HT1080 (cell line): ENCODE data around the gene CDK11B. TPM values are rescaled to one million over a fixed set of nuclear protein-coding genes. Genes with fewer than 3 reads are reported as not detected.

ENCODE experiments used
- DNase-seq: peaks from one replicate; pipeline ENCODE4 v3.0.0-alpha.2; 2015; ENCODE audit warnings: low read depth
- total RNA-seq: library from RNA; depleted of rRNA; stranded (reverse); fragments of >200 nt; shearing (Covaris generic); gene quantifications from 2 replicates; pipeline ENCODE4 v1.2.3, GENCODE V29; 2014

CDK11B gene
- total RNA-seq, 1 experiment from 2014 or later, result 21.9 TPM

GRCh38 chr1:1617516-1617915, 41.3 kb downstream of the CDK11B start:
- DNase-seq, result no peak

GRCh38 chr1:1616838-1617237, 42.0 kb downstream of the CDK11B start:
- no peak for DNase-seq

GRCh38 chr1:1616045-1616790, 42.6 kb downstream of the CDK11B start:
- DNase-seq, result no peak

GRCh38 chr1:1615256-1616044, 43.4 kb downstream of the CDK11B start, which contains the start of gene MIB2:
Gene MIB2 (plus strand): TSS chr1:1615500. CDS start chr1:1623453, 7,953 bp downstream.
- peak; percentile 90 for DNase-seq

GRCh38 chr1:1614954-1615255, 43.9 kb downstream of the CDK11B start:
- no peak for DNase-seq

GRCh38 chr1:1614204-1614953, 44.4 kb downstream of the CDK11B start:
- DNase-seq, result no peak

GRCh38 chr1:1613509-1614082, 45.2 kb downstream of the CDK11B start:
- no peak for DNase-seq

- DNase-seq, result no peak
Measured at GRCh38 chr1:1612104-1612400, 46.8 kb downstream of the CDK11B start.

- DNase-seq, result no peak
Measured at GRCh38 chr1:1610796-1611195, 48.0 kb downstream of the CDK11B start.

GRCh38 chr1:1609822-1610485, 48.9 kb downstream of the CDK11B start:
- DNase-seq, result no peak

- DNase-seq, result no peak
Measured at GRCh38 chr1:1606232-1606631, 52.6 kb downstream of the CDK11B start.

- DNase-seq, result no peak
Measured at GRCh38 chr1:1605724-1606123, 53.1 kb downstream of the CDK11B start.

- DNase-seq, result no peak
Measured at GRCh38 chr1:1605034-1605591, 53.7 kb downstream of the CDK11B start.

- DNase-seq, result no peak
Measured at GRCh38 chr1:1604374-1605033, 54.3 kb downstream of the CDK11B start.

- DNase-seq, result no peak
Measured at GRCh38 chr1:1603671-1604373, 55.0 kb downstream of the CDK11B start.

GRCh38 chr1:1602968-1603506, 55.8 kb downstream of the CDK11B start:
- DNase-seq, result no peak

- DNase-seq, result no peak
Measured at GRCh38 chr1:1602304-1602967, 56.4 kb downstream of the CDK11B start.

GRCh38 chr1:1601564-1602303, 57.1 kb downstream of the CDK11B start:
- DNase-seq, result no peak
